Activated T-cell treated with anti-CD3 and anti-CD28 coated beads, Interleukin-2, amount 50 U/mL, for 4 hours (primary cell): ENCODE data around the gene TMEM184B. TPM values are rescaled to one million over a fixed set of nuclear protein-coding genes. Genes with fewer than 3 reads are reported as not detected.

ENCODE experiments used
- ATAC-seq, 2 donors: fragments of 200-7000 bp; cut with Tn5 transposase; one replicate each; pipeline ENCODE4 v1.10.0; 2021
- DNase-seq: peaks from one replicate; pipeline ENCODE4 v3.0.0-alpha.2; 2020
- H3K27me3 Mint-ChIP-seq: one replicate; pipeline ENCODE4 v1.8.0; 2021; ENCODE audit warnings: low read depth, mixed read lengths
- H3K36me3 Mint-ChIP-seq: one replicate; pipeline ENCODE4 v1.8.0; 2022; ENCODE audit warnings: mixed read lengths; ENCODE audit not compliant: insufficient read depth
- H3K4me1 Mint-ChIP-seq: one replicate; pipeline ENCODE4 v1.8.0; 2021; ENCODE audit warnings: low read depth, mixed read lengths
- H3K4me3 Mint-ChIP-seq: one replicate; pipeline ENCODE4 v1.8.0; 2021; ENCODE audit warnings: mild to moderate bottlenecking, moderate library complexity, mixed read lengths
- H3K9me3 Mint-ChIP-seq: one replicate; pipeline ENCODE4 v1.8.0; 2021; ENCODE audit warnings: mixed read lengths
- total RNA-seq, 3 donors: library from RNA; stranded (reverse); gene quantifications; one replicate each; pipeline ENCODE4 v1.2.1, GENCODE V29; 2021

Gene TMEM184B
- total RNA-seq, 3 donors from 2014 or later: 26.5 to 33.5 (median 27.8) TPM

- Mint-ChIP-seq H3K4me1 (peaks cover 25% of the 10 kb centered on the region), H3K9me3 (no peaks in the 10 kb centered on the region), H3K27me3 (no peaks in the 10 kb centered on the region), H3K4me3 (no peak overlapping the region), H3K36me3 (no peaks in the 10 kb centered on the region)
- DNase-seq (no peak), ATAC-seq (no peak)
Measured at GRCh38 chr22:38208551-38208968, 64.2 kb downstream of the TMEM184B start.

- Mint-ChIP-seq H3K36me3 (no peaks in the 10 kb centered on the region), H3K27me3 (no peaks in the 10 kb centered on the region), H3K4me1 (peaks cover 24% of the 10 kb centered on the region), H3K9me3 (no peaks in the 10 kb centered on the region), H3K4me3 (no peak overlapping the region)
- DNase-seq (no peak), ATAC-seq (no peak)
Measured at GRCh38 chr22:38207898-38208432, 64.8 kb downstream of the TMEM184B start.

- DNase-seq: no peak
Measured at GRCh38 chr22:38205261-38206128, 67.3 kb downstream of the TMEM184B start.

DNA sequence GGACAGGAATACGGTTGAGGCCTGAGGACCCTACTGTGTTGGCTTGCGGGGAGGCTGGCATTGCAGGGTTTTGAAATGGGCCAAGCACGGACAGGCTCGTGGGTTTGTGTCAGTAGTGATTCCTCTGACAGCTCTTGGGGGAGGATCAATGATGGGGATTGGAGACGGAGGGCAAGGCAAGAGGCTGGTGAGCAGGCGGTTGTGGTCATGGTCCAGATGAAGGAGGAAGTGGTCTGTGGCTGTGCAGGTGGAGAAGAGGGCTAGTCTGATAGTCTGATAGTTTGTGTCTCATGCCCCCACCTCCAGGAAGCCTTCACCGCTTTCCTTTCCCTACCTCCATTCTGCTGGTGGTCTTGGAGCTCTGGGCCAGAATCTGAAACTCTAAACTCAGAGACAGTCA, 68.0 kb downstream of the TMEM184B start:
- Mint-ChIP-seq H3K4me3 (peak overlapping the region; percentile 2), H3K9me3 (no peaks in the 10 kb centered on the region), H3K27me3 (no peaks in the 10 kb centered on the region), H3K36me3 (no peaks in the 10 kb centered on the region), H3K4me1 (peaks cover 31% of the 10 kb centered on the region)
- ATAC-seq (no peak), DNase-seq (no peak)

More at GRCh38 chr22:38205261-38206128, 67.3 kb downstream of the TMEM184B start:
- peaks cover 34% of the 10 kb centered on the region for H3K4me1 Mint-ChIP-seq
- no peaks in the 10 kb centered on the region for H3K27me3 Mint-ChIP-seq
- no peaks in the 10 kb centered on the region for H3K36me3 Mint-ChIP-seq
- H3K4me3 Mint-ChIP-seq: no peak overlapping the region
- H3K9me3 Mint-ChIP-seq: no peaks in the 10 kb centered on the region
- ATAC-seq: no peak

DNA sequence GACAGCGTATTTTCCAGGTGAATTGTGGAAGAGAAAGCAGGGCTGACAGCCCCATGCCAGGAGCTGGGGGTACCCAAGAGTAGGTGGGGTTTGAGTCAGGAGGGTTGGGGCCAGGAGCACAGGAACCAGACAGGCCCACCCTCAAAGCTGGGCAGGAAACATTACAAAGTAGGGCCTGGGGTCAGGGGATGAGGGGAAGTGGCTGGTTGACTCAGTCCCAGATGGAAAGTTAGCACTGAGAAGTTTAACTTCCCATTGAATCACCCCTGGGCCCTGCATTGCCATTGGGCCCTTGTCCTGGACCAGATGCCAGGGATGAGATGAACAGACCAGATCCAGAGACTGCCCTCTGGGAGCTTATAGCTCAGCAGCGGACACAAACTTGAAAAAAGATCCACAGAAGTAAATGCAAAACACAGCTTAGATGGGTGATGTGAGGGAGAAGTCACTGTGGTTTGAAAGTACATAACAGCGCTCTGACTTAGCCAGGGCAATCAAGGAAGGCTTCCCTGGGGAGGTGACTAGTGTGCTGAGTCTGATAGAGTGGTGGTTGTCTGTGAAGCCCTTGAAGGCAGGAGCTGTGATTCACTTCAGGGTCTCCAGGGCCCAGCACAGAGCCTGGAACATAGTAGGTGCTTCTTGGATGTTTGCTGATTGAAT, 68.8 kb downstream of the TMEM184B start:
- no peak for DNase-seq
- no peaks in the 10 kb centered on the region for H3K36me3 Mint-ChIP-seq
- no peaks in the 10 kb centered on the region for H3K9me3 Mint-ChIP-seq
- no peaks in the 10 kb centered on the region for H3K27me3 Mint-ChIP-seq
- H3K4me3 Mint-ChIP-seq: peak overlapping the region; percentile 84
- H3K4me1 Mint-ChIP-seq: peaks cover 34% of the 10 kb centered on the region
- no peak for ATAC-seq

DNA sequence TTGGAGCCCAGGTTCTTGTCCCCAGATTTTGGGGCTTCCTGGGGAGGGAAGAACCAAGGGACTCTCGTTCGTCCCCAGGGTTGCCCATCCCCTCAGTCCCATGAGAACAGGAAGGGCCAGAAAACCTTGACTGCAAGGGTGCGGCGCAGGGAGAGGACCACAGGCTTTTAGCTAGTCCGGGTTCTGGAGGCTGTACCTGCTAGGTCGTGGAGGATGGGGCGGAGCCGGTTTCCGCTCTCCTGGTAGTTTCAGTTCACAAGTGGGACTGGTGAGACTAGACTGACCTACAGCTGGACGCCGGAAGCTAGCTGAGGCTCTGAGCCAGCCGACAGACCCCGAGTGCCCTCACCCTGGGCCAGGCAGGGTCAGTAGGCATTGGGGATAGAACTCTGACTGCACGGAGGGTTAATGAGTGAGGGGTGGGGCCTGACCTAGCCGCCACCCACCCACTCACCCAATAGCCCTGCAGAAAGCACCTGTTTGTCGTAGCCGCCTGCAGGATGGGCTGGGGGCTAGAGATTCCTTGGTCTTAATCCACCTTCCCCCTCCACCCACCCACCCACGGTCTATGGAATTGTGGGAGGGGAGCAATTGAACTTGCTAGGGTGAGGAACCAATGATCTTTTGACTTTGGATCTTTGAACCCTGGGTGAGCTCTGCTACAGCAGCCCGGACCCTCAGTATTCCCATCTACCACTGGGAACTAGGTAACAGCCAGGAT, 69.6 kb downstream of the TMEM184B start:
- no peaks in the 10 kb centered on the region for H3K27me3 Mint-ChIP-seq
- ATAC-seq: no peak
- peaks cover 30% of the 10 kb centered on the region for H3K4me1 Mint-ChIP-seq
- H3K36me3 Mint-ChIP-seq: no peaks in the 10 kb centered on the region
- no peak for DNase-seq
- H3K4me3 Mint-ChIP-seq: peak overlapping the region; percentile 84
- H3K9me3 Mint-ChIP-seq: no peaks in the 10 kb centered on the region

- H3K9me3 Mint-ChIP-seq: no peaks in the 10 kb centered on the region
- H3K4me1 Mint-ChIP-seq: peaks cover 30% of the 10 kb centered on the region
- H3K36me3 Mint-ChIP-seq: no peaks in the 10 kb centered on the region
- ATAC-seq (peak; percentile 53 to 56), DNase-seq (peak; percentile 32)
- no peaks in the 10 kb centered on the region for H3K27me3 Mint-ChIP-seq
- H3K4me3 Mint-ChIP-seq: peak overlapping the region; percentile 84
Measured at GRCh38 chr22:38202437-38203089, 70.2 kb downstream of the TMEM184B start.

GRCh38 chr22:38201711-38202436, 70.9 kb downstream of the TMEM184B start, which contains the start of gene MAFF:
Gene MAFF (plus strand): TSS chr22:38201994. CDS start chr22:38213854, 11,860 bp downstream.
- Mint-ChIP-seq H3K4me1 (peaks cover 30% of the 10 kb centered on the region), H3K4me3 (peak within 1 kb of the TSS; percentile 85), H3K36me3 (no peaks in the 10 kb centered on the region), H3K27me3 (no peaks in the 10 kb centered on the region), H3K9me3 (no peaks in the 10 kb centered on the region)
- ATAC-seq: peak; percentile 70 to 75
- DNase-seq: peak; percentile 90

DNA sequence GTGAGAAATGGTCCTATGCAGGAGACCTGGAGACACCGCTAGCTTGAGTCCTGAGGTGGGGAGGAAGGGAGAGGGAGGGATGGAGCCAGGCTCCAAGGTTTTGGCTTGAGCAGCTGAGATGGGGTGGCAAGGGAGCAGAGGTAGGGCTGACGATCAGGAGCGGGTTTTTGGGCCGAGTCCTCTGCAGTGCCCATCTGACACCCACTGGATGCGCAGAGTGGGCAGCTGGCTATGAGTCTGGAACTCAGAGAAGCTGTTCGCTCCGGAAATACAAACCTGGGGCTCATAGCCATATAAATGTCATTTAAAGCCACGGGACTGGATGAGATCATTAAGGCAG, 71.5 kb downstream of the TMEM184B start:
- peak in 1 of 2 donors; percentile 1 for ATAC-seq
- Mint-ChIP-seq H3K36me3 (no peaks in the 10 kb centered on the region), H3K4me1 (peaks cover 30% of the 10 kb centered on the region), H3K9me3 (no peaks in the 10 kb centered on the region), H3K4me3 (peak overlapping the region; percentile 85), H3K27me3 (no peaks in the 10 kb centered on the region)
- DNase-seq: no peak

DNA sequence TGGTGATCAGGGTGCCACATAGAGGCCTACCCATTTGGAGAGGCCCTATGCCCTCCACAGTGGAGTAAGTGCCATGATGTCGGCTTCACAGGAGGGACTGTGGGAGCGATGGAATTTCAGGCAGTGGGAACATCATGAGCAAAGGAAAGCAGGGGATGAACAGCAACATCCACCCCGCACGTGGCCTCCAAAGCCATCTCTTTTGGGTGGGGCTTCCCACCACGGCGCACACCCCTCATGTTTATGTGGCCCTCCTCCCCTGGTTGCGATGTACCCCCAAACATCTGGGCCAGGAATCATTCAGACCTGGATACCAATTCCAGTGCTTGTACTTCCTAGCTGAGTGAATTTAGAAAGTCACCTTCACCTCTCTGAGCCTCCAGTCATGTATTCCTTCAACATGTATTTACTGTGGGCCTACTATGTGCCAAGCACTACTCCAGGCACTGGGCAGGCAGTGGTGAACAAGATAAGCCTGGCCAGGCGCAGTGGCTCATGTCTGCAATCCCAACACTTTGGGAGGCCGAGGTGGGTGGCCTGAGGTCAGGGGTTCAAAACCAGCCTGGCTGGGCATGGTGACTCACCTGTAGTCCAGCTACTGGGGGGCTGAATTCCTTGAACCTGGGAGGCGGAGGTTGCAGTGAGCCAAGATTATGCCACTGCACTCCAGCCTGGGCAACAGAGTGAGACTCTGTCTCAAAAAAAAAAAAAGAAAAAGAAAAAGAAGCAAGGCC, 72.8 kb downstream of the TMEM184B start:
- Mint-ChIP-seq H3K9me3 (no peaks in the 10 kb centered on the region), H3K4me3 (no peak overlapping the region), H3K4me1 (peaks cover 30% of the 10 kb centered on the region), H3K27me3 (no peaks in the 10 kb centered on the region), H3K36me3 (no peaks in the 10 kb centered on the region)
- no peak for ATAC-seq
- DNase-seq: no peak

DNA sequence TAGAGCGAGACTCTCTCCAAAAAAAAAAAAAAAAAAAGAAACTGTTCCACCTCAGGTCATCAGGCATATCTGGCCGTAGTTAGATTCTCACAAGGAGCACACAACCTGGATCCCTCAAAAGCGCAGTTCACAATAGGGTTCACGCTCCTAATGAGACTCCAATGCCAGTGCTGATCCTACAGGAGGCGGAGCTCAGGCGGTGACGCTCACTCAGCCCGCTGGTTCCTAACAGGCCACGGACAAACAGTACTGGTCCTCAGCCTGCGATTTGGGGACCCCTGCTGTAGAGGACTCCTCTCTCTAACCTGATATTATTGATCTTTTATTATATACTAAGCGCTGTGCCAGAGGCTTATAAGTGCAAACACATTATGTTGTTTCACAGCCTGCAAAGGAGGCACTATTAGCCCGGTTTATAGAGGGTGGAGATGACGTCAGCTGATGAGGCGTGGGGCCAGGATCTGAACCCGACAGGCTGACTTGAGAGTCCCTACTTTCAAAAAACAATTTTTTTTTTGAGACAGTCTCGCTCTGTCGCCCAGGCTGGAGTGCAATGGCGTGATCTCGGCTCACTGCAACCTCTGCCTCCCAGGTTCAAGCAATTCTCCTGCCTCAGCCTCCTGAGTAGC, 75.9 kb downstream of the TMEM184B start:
- Mint-ChIP-seq H3K4me1 (peaks cover 12% of the 10 kb centered on the region), H3K27me3 (no peaks in the 10 kb centered on the region), H3K36me3 (no peaks in the 10 kb centered on the region), H3K4me3 (no peak overlapping the region), H3K9me3 (no peaks in the 10 kb centered on the region)
- no peak for DNase-seq
- ATAC-seq: no peak

- Mint-ChIP-seq H3K4me1 (no peaks in the 10 kb centered on the region), H3K27me3 (peaks cover 2% of the 10 kb centered on the region), H3K36me3 (no peaks in the 10 kb centered on the region), H3K4me3 (no peak overlapping the region), H3K9me3 (no peaks in the 10 kb centered on the region)
- no peak for DNase-seq
- ATAC-seq: no peak
Measured at GRCh38 chr22:38193580-38193979, 79.2 kb downstream of the TMEM184B start.
